B cell (primary cell): ENCODE data around the gene KRTAP10-2. TPM values are rescaled to one million over a fixed set of nuclear protein-coding genes. Genes with fewer than 3 reads are reported as not detected.

Experiments
- ATAC-seq: fragments of 200-7000 bp; cut with Tn5 transposase; one replicate; pipeline ENCODE4 v1.10.0; 2021; ENCODE audit warnings: low read depth, mild to moderate bottlenecking, moderate number of reproducible peaks, moderate library complexity
- CTCF ChIA-PET: fragments of 350-600 bp; sonication (Branson Sonifier 250); formaldehyde crosslinking; loops from one replicate; lab custom pipeline; 2021; ENCODE audit warnings: antibody characterized with exemption, inconsistent platforms; lab: Charles Lee
- POLR2A ChIA-PET: fragments of 350-600 bp; sonication (Branson Sonifier 250); formaldehyde crosslinking; loops from one replicate; lab custom pipeline; 2021; ENCODE audit warnings: antibody characterized with exemption; lab: Charles Lee
- DNase-seq: peaks from one replicate; pipeline ENCODE4 v3.0.0; 2013
- H2AFZ ChIP-seq: 2 replicates; pipeline ENCODE4 v1.6.1; 2012; ENCODE audit warnings: mild to moderate bottlenecking, low read depth, low read length; ENCODE audit not compliant: insufficient read depth, poor library complexity, severe bottlenecking
- H3K27ac ChIP-seq, 2 donors: 1 replicate in 1 of 2; 2 replicates in 1 of 2; pipeline ENCODE4 v1.5.1; 2012 to 2013; ENCODE audit warnings: low read length in 2 of 2, mild to moderate bottlenecking in 2 of 2, moderate library complexity in 1 of 2
- H3K27me3 ChIP-seq, 4 experiments: fragments of 200-600 bp in 1 of 4; sonication (generic) in 1 of 4; replicated peaks in 1 of 4; 1 replicate in 2 of 4; 2 replicates in 2 of 4; pipeline versions ENCODE4 v1.6.1 to v1.7.0; 2013 to 2016; ENCODE audit warnings: low read length in 3 of 4, mild to moderate bottlenecking in 2 of 4, mixed read lengths in 1 of 4, moderate library complexity in 1 of 4; ENCODE audit not compliant: insufficient read depth in 4 of 4, control insufficient read depth in 3 of 4; ENCODE audit errors: control extremely low read depth in 1 of 4
- H3K36me3 ChIP-seq, 2 experiments: replicated peaks in 1 of 2; 1 replicate in 1 of 2; 2 replicates in 1 of 2; pipeline versions ENCODE4 v1.6.1 to v1.7.1; 2013; ENCODE audit warnings: low read length in 1 of 2; ENCODE audit not compliant: insufficient read depth in 2 of 2, control insufficient read depth in 1 of 2; ENCODE audit errors: control extremely low read depth in 1 of 2, extremely low read depth in 1 of 2
- H3K4me1 ChIP-seq, 2 donors: fragments of 200-600 bp in 1 of 2; sonication (generic) in 1 of 2; 1 replicate in 1 of 2; 2 replicates in 1 of 2; pipeline versions ENCODE4 v1.5.1 to v1.6.1; 2013 to 2017; ENCODE audit warnings: low read length in 2 of 2; ENCODE audit not compliant: control insufficient read depth in 2 of 2, insufficient read depth in 2 of 2
- H3K4me2 ChIP-seq: replicated peaks from 2 replicates; pipeline ENCODE3; 2012; ENCODE audit warnings: mild to moderate bottlenecking, low read depth, low read length; ENCODE audit not compliant: poor library complexity, severe bottlenecking
- H3K4me3 ChIP-seq, 5 experiments: fragments of 200-600 bp in 1 of 5; sonication (generic) in 1 of 5; 1 replicate in 3 of 5; 2 replicates in 2 of 5; pipeline versions ENCODE4 v1.5.1 to v1.7.0; 2011 to 2016; ENCODE audit warnings: low read length in 4 of 5, mild to moderate bottlenecking in 4 of 5, low read depth in 2 of 5, control low read depth in 1 of 5, moderate library complexity in 1 of 5; ENCODE audit not compliant: insufficient read depth in 1 of 5; ENCODE audit errors: control extremely low read depth in 1 of 5, extremely low read depth in 1 of 5
- H3K79me2 ChIP-seq: fragments of 200-600 bp; sonication (generic); one replicate; pipeline ENCODE4 v1.6.0; 2016; ENCODE audit warnings: low read length; ENCODE audit not compliant: control insufficient read depth, insufficient read depth
- H3K9ac ChIP-seq: fragments of 200-600 bp; sonication (generic); 2 replicates; pipeline ENCODE4 v1.6.1; 2017; ENCODE audit warnings: mild to moderate bottlenecking, low read length, moderate library complexity
- H3K9me3 ChIP-seq, 3 donors: one replicate each; pipeline versions ENCODE4 v1.6.1 to v1.7.1; 2013; ENCODE audit warnings: low read length in 2 of 3; ENCODE audit not compliant: control insufficient read depth in 2 of 3, insufficient read depth in 1 of 3; ENCODE audit errors: control extremely low read depth in 1 of 3
- H4K20me1 ChIP-seq: 2 replicates; pipeline ENCODE4 v1.6.0; 2012; ENCODE audit warnings: mild to moderate bottlenecking, low read length; ENCODE audit not compliant: insufficient read depth, control insufficient read depth, poor library complexity, severe bottlenecking
- H3K27ac Mint-ChIP-seq: one replicate; pipeline ENCODE4 v1.8.0; 2021; ENCODE audit warnings: mixed read lengths
- H3K27me3 Mint-ChIP-seq: one replicate; pipeline ENCODE4 v1.8.0; 2021; ENCODE audit warnings: mixed read lengths
- H3K4me1 Mint-ChIP-seq: one replicate; pipeline ENCODE4 v1.8.0; 2021; ENCODE audit warnings: mixed read lengths
- H3K4me3 Mint-ChIP-seq: one replicate; pipeline ENCODE4 v1.8.0; 2021; ENCODE audit warnings: mixed read lengths
- H3K9me3 Mint-ChIP-seq: one replicate; pipeline ENCODE4 v1.8.0; 2022; ENCODE audit warnings: mixed read lengths; ENCODE audit not compliant: insufficient read depth
- CTCF ChIP-seq: fragments of 200-600 bp; IDR thresholded peaks from one replicate; pipeline ENCODE4 v1.8.0; 2022; ENCODE audit warnings: antibody characterized with exemption, mild to moderate bottlenecking
- EZH2 ChIP-seq: IDR thresholded peaks from 2 replicates; pipeline ENCODE4 v1.6.1; 2012; ENCODE audit warnings: borderline replicate concordance, low read depth, mild to moderate bottlenecking, moderate library complexity, low read length; ENCODE audit not compliant: insufficient read depth, poor library complexity, severe bottlenecking
- WGBS: methylation state at CpG from one replicate; pipeline ENCODE4 v1.1.5; 2013; ENCODE audit warnings: missing lambda C conversion rate; ENCODE audit not compliant: insufficient coverage; 5-methylcytosine and 5-hydroxymethylcytosine counted together
- intact Hi-C: fragments of 100-400 bp; cut with micrococcal nuclease; formaldehyde crosslinking; loops from one replicate; pipeline ENCODE4 v1.10.0; 2022
- polyA plus RNA-seq: library from polyadenylated mRNA; depleted of rRNA; stranded (reverse); fragments of >200 nt; gene quantifications from 2 replicates; pipeline ENCODE4 v1.2.3, GENCODE V29; 2012
- total RNA-seq, 2 donors: library from RNA; stranded (reverse); fragments of 120-200 nt in 1 of 2; gene quantifications; 1 replicate in 1 of 2; 2 replicates in 1 of 2; pipeline versions ENCODE4 v1.2.3 to v1.2.4, GENCODE V29; 2013 to 2022

Gene KRTAP10-2
- total and polyA plus RNA-seq, 2 donors (not counting 1 experiment from before 2014, with no cell fraction given) = not detected

GRCh38 chr21:44524414-44525371 lies 26.6 kb downstream of the KRTAP10-2 start:
- H3K4me1 Mint-ChIP-seq = no peaks in the 10 kb centered on the region
- no peak overlapping the region for H3K4me3 Mint-ChIP-seq
- Histone ChIP-seq H3K9me3 (no peaks in the 10 kb centered on the region), H4K20me1 (no peaks in the 10 kb centered on the region), H3K27ac (no peak overlapping the region), H3K4me3 (no peak overlapping the region), H3K36me3 (no peaks in the 10 kb centered on the region), H3K9ac (no peak overlapping the region), H3K79me2 (no peaks in the 10 kb centered on the region), H3K4me1 (no peaks in the 10 kb centered on the region), H3K27me3 (peaks cover 0 to 5% (median 0%) of the 10 kb centered on the region in 4 experiments), H2AFZ (no peak overlapping the region), H3K4me2 (no peak overlapping the region)
- peaks cover 4% of the 10 kb centered on the region for H3K27me3 Mint-ChIP-seq
- intact Hi-C loops = no loop called here
- H3K9me3 Mint-ChIP-seq = no peaks in the 10 kb centered on the region
- TF ChIP-seq EZH2 (no peak), CTCF (no peak)
- H3K27ac Mint-ChIP-seq = no peak overlapping the region
- DNase-seq = no peak
- ChIA-PET CTCF (no interaction called here), POLR2A (no interaction called here)
- WGBS = 83% methylated on average over 2 of the region's 2 CpGs
- ATAC-seq = no peak
